C4-2B (cell line): ENCODE data around the gene FRMD7.

Experiments used
- CTCF ChIP-seq: fragments of 450-650 bp; conservative IDR thresholded peaks from 2 replicates; pipeline ENCODE4 v1.5.1; 2017; ENCODE audit warnings: mild to moderate bottlenecking
- ZFX ChIP-seq: fragments of 450-650 bp; IDR thresholded peaks from 2 replicates; pipeline ENCODE4 v1.6.1; 2017

GRCh38 chrX:132085786-132086185, 42.0 kb downstream of the FRMD7 start:
- no peak for TF ChIP-seq CTCF
- no peak for TF ChIP-seq ZFX
